Measurements from ENCODE around the gene PAPPA. TPM values are rescaled to one million over a fixed set of nuclear protein-coding genes. Genes with fewer than 3 reads are reported as not detected.

The PAPPA gene
- total RNA-seq, 1 donor from 2014 or later: 2.9 TPM

- intact Hi-C loops (cut with DNase I): no loop called here
- ATAC-seq: no peak
- TF ChIP-seq CTCF (IDR thresholded peaks at IDR 0.05): no peak
Measured at GRCh38 chr9:116391306-116391900, 237.8 kb downstream of the PAPPA start.

GRCh38 chr9:116393198-116393597 lies 239.6 kb downstream of the PAPPA start:
- intact Hi-C loops (cut with DNase I): no loop called here
- ATAC-seq (no peak), DNase-seq (no peak)
- no peak overlapping the region for H3K27ac ChIP-seq
- H3K27me3 ChIP-seq: no peaks in the 10 kb centered on the region
- H3K4me1 ChIP-seq: no peaks in the 10 kb centered on the region
- no peak overlapping the region for H3K4me3 ChIP-seq
- no peak for TF ChIP-seq CTCF (IDR thresholded peaks at IDR 0.05)
- H3K9me3 ChIP-seq: no peaks in the 10 kb centered on the region
- H3K36me3 ChIP-seq: no peaks in the 10 kb centered on the region

More at GRCh38 chr9:116391306-116391900, 237.8 kb downstream of the PAPPA start:
- no peaks in the 10 kb centered on the region for H3K36me3 ChIP-seq
- H3K27me3 ChIP-seq: no peaks in the 10 kb centered on the region
- H3K9me3 ChIP-seq: no peaks in the 10 kb centered on the region
- DNase-seq: no peak
- no peak overlapping the region for H3K4me3 ChIP-seq
- no peak overlapping the region for H3K27ac ChIP-seq
- H3K4me1 ChIP-seq: no peaks in the 10 kb centered on the region

- Histone ChIP-seq H3K27ac (no peak overlapping the region), H3K9me3 (no peaks in the 10 kb centered on the region), H3K27me3 (no peaks in the 10 kb centered on the region), H3K4me1 (no peaks in the 10 kb centered on the region), H3K36me3 (no peaks in the 10 kb centered on the region), H3K4me3 (no peak overlapping the region)
- no peak for DNase-seq
- no peak for ATAC-seq
- TF ChIP-seq CTCF (IDR thresholded peaks at IDR 0.05): no peak
- intact Hi-C loops (cut with DNase I): no loop called here
Measured at GRCh38 chr9:116394070-116394469, 240.5 kb downstream of the PAPPA start.

- Histone ChIP-seq H3K27ac (no peak overlapping the region), H3K9me3 (no peaks in the 10 kb centered on the region), H3K36me3 (no peaks in the 10 kb centered on the region), H3K4me3 (no peak overlapping the region), H3K4me1 (no peaks in the 10 kb centered on the region), H3K27me3 (no peaks in the 10 kb centered on the region)
- no peak for ATAC-seq
- DNase-seq: no peak
- TF ChIP-seq CTCF (IDR thresholded peaks at IDR 0.05): no peak
- intact Hi-C loops (cut with DNase I): no loop called here
Measured at GRCh38 chr9:116394894-116395698, 241.5 kb downstream of the PAPPA start.

- DNase-seq (no peak), ATAC-seq (no peak)
- no peaks in the 10 kb centered on the region for H3K9me3 ChIP-seq
- TF ChIP-seq CTCF (IDR thresholded peaks at IDR 0.05): no peak
- H3K36me3 ChIP-seq: no peaks in the 10 kb centered on the region
- intact Hi-C loops (cut with DNase I): no loop called here
- no peak overlapping the region for H3K27ac ChIP-seq
- H3K27me3 ChIP-seq: no peaks in the 10 kb centered on the region
- H3K4me3 ChIP-seq: no peak overlapping the region
- H3K4me1 ChIP-seq: no peaks in the 10 kb centered on the region
Measured at GRCh38 chr9:116395699-116396037, 242.1 kb downstream of the PAPPA start.

Data from upper lobe of right lung (tissue), 1 donor.